Activated CD4-positive, alpha-beta T cell treated with anti-CD3 and anti-CD28 coated beads, Interleukin-2, amount 10 ng/mL, durations not matched to agents 24 days and 14 days (primary cell): ENCODE results near the gene EPS8L3. TPM values are rescaled to one million over a fixed set of nuclear protein-coding genes. Genes with fewer than 3 reads are reported as not detected.
"Not testable (repeated sequence)": the region's sequence is repeated elsewhere in the genome, so short reads cannot be mapped to it uniquely, and the experiment has no call there.

Source experiments
- DNase-seq: peaks from one replicate; pipeline ENCODE4 v3.0.0; 2022
- H3K27ac Mint-ChIP-seq: one replicate; pipeline ENCODE4 v1.8.0; 2022; ENCODE audit warnings: mild to moderate bottlenecking, mixed read lengths
- H3K27me3 Mint-ChIP-seq: one replicate; pipeline ENCODE4 v1.8.0; 2022; ENCODE audit warnings: mixed read lengths
- H3K36me3 Mint-ChIP-seq: one replicate; pipeline ENCODE4 v1.8.0; 2022; ENCODE audit warnings: low read depth, mild to moderate bottlenecking, mixed read lengths
- H3K4me1 Mint-ChIP-seq: one replicate; pipeline ENCODE4 v1.8.0; 2021; ENCODE audit warnings: mixed read lengths
- H3K4me3 Mint-ChIP-seq: one replicate; pipeline ENCODE4 v1.8.0; 2022; ENCODE audit warnings: mild to moderate bottlenecking, moderate library complexity, mixed read lengths
- H3K9me3 Mint-ChIP-seq: one replicate; pipeline ENCODE4 v1.8.0; 2021; ENCODE audit warnings: mixed read lengths
- intact Hi-C: fragments of 100-400 bp; cut with micrococcal nuclease; formaldehyde crosslinking; loops from one replicate; pipeline ENCODE4 v1.15.1; 2023
- total RNA-seq: library from RNA; stranded (reverse); gene quantifications from 2 replicates; pipeline ENCODE4 v1.2.3, GENCODE V29; 2022

The EPS8L3 gene
- total RNA-seq, 1 donor from 2014 or later = not detected

DNA sequence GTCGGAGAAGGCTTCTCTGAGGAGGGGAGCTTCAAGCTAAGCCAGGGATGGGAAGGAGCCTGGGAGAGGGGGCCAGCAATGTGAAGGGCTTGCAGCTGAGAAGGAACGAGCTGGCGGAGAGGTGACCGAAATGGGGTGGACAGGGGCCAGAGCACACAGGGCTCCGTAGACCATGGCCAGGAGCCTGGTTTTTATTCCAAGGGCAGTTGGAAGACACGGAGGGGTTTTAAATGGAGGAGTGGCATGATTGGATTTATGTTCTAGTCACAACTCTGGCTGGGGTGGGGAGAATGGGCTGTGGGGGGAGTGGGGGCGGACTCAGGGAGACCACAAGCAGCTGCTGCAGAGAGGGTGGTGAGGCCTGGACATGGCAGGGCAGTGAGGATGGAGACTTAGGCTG is 5.1 kb upstream of the EPS8L3 start:
- intact Hi-C loops = no loop called here
- no peaks in the 10 kb centered on the region for H3K9me3 Mint-ChIP-seq
- DNase-seq = no peak
- H3K4me1 Mint-ChIP-seq = peaks cover 10% of the 10 kb centered on the region
- H3K4me3 Mint-ChIP-seq = no peak overlapping the region
- no peak overlapping the region for H3K27ac Mint-ChIP-seq
- H3K36me3 Mint-ChIP-seq = no peaks in the 10 kb centered on the region
- H3K27me3 Mint-ChIP-seq = no peaks in the 10 kb centered on the region

DNA sequence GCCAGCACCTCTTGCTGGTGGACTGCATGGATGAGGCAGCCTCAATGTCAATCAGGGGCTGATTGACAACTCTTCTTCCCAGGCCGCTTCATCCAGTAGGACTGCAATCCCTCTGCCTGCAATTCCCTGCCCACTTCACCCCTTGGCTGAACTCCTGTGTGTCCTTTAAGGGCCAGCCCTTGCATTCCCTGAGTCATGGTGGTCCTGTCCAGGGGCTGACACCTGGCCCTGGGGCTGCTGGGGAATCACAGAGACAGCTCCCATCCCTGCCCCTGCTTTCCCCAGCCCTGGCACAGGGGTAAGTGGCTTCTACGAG is 4.6 kb upstream of the EPS8L3 start:
- intact Hi-C loops = no loop called here
- no peak for DNase-seq
- no peak overlapping the region for H3K4me3 Mint-ChIP-seq
- no peaks in the 10 kb centered on the region for H3K9me3 Mint-ChIP-seq
- H3K36me3 Mint-ChIP-seq = no peaks in the 10 kb centered on the region
- no peak overlapping the region for H3K27ac Mint-ChIP-seq
- H3K4me1 Mint-ChIP-seq = peaks cover 6% of the 10 kb centered on the region
- H3K27me3 Mint-ChIP-seq = no peaks in the 10 kb centered on the region

DNA sequence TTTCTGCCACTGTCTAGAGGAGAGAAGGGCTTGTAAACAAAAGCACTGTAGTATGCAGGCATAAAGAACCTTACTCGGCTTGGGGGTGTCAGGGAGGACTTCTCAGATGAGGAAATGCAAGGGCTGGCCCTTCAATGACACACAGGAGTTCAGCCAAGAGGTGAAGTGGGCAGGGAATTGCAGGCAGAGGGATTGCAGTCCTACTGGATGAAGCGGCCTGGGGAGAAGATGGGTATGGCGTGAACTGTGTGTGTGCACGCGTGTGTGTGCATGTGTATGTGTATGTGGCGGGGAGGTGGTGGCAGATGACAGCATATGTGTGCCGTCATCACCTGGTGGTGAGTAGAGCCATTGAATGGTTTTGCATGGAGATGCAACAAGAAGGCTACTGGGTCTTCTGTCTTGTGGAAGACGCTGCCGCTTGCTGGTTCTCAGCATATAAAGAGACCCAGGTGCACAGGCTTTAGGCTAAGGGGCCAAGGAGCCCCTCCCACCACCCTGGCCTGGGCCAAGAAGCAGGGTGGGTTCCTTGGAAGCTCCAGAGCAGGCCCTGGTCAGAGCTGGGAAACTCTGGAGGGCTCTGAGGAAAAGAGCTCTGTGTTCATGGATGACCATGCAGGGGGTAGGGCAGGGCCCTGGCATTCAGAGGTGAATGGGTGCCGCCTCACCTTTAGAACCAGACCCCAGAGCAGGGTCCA is 4.1 kb upstream of the EPS8L3 start:
- no peaks in the 10 kb centered on the region for H3K27me3 Mint-ChIP-seq
- intact Hi-C loops = no loop called here
- DNase-seq = no peak

DNA sequence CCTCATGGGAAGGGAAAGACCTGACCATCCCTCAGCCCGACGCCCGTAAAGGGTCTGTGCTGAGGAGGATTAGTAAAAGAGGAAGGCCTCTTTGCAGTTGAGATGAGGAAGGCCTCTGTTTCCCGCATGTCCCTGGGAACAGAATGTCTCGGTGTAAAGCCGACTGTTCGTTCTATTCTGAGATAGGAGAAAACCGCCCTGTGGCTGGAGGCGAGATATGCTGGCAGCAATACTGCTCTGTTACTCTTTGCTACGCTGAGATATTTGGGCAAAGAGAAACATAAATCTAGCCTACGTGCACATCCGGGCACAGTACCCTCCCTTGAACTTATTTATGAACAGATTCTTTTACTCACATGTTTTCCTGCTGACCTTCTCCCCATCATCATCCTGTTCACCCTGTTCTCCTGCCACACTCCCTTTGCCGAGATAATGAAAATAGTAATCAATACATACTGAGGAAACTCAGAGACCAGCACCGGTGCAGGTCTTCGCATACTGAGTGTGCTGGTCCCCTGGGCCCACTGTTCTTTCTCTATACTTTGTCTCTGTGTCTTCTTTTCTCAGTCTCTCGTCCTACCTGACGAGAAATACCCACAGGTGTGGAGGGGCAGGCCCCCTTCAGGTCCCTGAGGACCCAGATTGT is 3.4 kb upstream of the EPS8L3 start:
- H3K27ac Mint-ChIP-seq, H3K9me3 Mint-ChIP-seq, H3K36me3 Mint-ChIP-seq, DNase-seq, intact Hi-C loops, H3K4me3 Mint-ChIP-seq, H3K4me1 Mint-ChIP-seq, H3K27me3 Mint-ChIP-seq: not testable (repeated sequence)

More for the DNA sequence above, 4.1 kb upstream of the EPS8L3 start:
- Mint-ChIP-seq H3K27ac (no peak overlapping the region), H3K9me3 (no peaks in the 10 kb centered on the region), H3K36me3 (no peaks in the 10 kb centered on the region), H3K4me3 (no peak overlapping the region), H3K4me1 (peaks cover 6% of the 10 kb centered on the region)

DNA sequence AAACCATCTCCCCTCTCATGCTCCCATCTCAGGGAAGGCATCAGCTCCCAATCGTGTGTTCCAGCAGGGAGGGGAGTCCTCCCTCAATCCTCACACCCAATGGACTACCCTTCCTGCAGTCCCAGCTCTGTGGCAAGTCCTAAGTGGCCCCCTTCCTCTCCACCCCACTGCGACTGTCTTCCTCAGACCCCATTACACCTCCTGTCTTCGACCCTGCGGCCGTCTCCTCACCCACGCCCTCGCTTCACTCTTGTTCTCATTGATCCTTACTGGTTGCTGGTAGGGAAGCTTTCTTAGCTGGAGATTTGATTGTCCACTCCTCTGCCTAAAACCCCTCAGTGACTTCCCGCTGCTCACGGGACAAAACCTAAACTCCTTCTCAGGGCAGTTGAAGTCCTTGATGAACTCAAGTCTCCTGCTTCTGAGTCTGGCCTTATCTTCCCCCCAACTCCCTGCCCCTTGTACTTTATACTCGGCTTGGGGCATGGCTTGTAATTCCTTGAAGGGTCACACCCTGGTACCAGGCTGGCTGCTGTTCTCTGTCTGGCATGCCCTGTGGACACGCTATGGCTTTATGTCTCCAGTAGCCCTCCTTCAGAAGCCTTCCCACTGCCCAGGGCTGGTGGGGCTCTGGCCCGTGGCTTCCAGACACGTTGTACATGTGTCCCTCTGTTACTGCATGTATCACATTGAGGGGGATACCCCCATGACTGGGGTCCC is 2.3 kb upstream of the EPS8L3 start:
- H3K36me3 Mint-ChIP-seq = no peaks in the 10 kb centered on the region

DNA sequence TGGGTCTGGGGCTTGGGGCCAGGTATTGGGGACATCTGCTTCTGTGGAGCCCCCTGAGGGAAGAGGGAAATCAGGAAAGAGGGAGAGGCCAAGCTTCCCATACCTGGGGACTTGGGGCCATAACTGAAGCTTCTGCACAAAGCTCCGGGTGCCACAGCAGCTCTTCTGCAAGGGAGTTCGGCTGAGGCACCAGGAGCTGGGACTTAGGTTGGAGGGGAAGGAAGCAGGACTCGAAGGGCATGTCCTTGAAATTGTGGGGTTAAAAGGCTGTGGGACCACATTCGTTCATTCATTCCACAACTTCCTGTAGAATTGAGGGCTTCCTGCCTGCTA is 1.7 kb upstream of the EPS8L3 start:
- no peak overlapping the region for H3K4me3 Mint-ChIP-seq
- H3K36me3 Mint-ChIP-seq = no peaks in the 10 kb centered on the region
- peaks cover 4% of the 10 kb centered on the region for H3K4me1 Mint-ChIP-seq
- intact Hi-C loops = no loop called here
- no peak for DNase-seq
- no peaks in the 10 kb centered on the region for H3K9me3 Mint-ChIP-seq
- H3K27ac Mint-ChIP-seq = no peak overlapping the region
- no peaks in the 10 kb centered on the region for H3K27me3 Mint-ChIP-seq

More for the DNA sequence above, 2.3 kb upstream of the EPS8L3 start:
- no peaks in the 10 kb centered on the region for H3K27me3 Mint-ChIP-seq
- no peak for DNase-seq
- H3K9me3 Mint-ChIP-seq = no peaks in the 10 kb centered on the region
- intact Hi-C loops = no loop called here
- no peak overlapping the region for H3K4me3 Mint-ChIP-seq
- H3K4me1 Mint-ChIP-seq = peaks cover 4% of the 10 kb centered on the region
- H3K27ac Mint-ChIP-seq = no peak overlapping the region

DNA sequence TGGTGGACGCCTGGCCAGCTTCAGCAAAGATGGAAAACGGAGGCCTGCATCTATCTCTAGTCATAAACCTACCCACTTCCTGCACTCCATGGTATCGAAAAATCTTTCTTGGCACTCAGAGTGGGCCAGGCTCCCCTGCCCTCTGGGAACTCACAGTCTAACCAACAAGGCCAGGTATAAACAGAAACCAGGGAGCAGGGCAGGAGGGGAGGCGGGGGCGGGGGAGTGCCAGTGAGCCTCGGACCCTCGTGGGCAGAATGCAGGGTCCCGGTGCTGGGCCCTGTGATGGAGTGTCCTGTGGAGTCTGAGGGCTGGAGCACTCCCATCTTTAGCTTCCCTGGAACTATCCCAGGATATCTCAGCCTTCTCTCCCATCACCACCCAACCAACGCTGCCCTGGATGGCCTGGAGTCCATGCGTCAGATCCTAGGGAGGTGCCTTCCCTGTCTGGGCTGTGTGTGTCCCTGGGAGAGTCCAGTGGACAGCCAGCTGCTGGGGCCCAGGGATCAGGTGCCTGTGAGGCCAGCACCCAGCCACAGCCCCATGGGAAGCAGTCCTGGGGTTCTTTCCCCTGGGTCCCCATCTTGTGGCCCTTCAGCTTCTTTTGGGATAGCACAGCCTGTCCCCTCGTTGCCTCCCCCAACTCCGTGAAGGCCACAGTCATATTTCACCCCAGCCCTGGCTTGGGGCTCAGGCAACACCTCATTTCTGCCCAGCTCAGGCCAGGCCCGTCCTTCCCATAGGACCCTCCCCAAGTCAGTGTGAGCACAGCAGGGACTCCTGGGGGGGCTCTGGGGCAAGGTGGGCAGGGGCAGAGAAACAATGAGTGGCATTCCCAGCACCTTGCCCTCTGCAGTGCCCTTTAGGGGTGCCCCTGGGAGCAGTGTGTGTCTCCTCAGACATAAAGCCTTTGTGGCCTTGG is 1.1 kb upstream of the EPS8L3 start:
- peaks cover 4% of the 10 kb centered on the region for H3K4me1 Mint-ChIP-seq
- DNase-seq = no peak

DNA sequence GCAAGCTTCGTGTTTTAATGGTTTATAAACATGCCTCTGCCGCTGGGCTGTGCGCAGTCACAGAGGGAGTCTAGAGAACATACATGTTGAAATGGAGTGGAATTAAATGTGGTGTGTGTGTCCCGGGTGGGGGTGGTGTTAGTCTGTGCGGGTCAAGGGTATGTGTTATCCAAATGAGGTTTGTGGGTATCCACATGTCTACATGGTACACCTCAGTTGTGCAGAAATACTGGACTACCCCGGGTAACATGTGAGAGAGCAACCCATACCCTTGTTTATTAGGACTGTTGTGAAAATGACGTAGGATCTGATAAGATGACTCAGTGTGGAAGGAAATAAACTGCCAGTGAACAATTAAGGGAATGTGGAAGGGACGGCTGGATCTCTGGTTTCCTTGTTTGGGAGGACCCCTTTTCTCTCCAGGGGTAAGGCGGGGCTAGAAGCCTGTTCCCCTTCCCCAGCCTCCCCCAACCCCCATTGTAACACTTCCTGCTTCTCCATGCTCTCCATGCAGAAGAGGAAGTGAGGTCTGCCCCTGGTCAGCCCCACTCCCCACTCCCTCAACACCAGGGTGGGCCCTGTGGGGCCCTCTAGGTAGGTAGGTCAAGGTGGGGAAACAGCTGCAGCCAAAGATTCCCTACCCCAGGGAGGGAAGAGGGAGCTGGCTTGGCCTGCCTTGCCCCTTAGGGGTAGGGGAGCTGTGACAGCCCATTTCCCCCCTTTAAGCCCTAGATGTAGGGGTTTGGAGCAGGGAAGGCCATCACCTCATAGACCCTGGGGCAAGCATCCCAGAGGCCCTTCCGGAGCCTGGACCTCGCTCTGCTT is 690 bp downstream of the EPS8L3 start:
- Mint-ChIP-seq H3K4me3 (no peak overlapping the region), H3K36me3 (no peaks in the 10 kb centered on the region), H3K27ac (no peak overlapping the region), H3K9me3 (no peaks in the 10 kb centered on the region), H3K4me1 (no peaks in the 10 kb centered on the region), H3K27me3 (no peaks in the 10 kb centered on the region)
- intact Hi-C loops = no loop called here
- DNase-seq = no peak

More for the DNA sequence above, 1.1 kb upstream of the EPS8L3 start:
- H3K4me3 Mint-ChIP-seq = no peak overlapping the region
- no peaks in the 10 kb centered on the region for H3K27me3 Mint-ChIP-seq
- no peaks in the 10 kb centered on the region for H3K36me3 Mint-ChIP-seq
- no peaks in the 10 kb centered on the region for H3K9me3 Mint-ChIP-seq
- peak overlapping the region; percentile 36 for H3K27ac Mint-ChIP-seq
- intact Hi-C loops = no loop called here

DNA sequence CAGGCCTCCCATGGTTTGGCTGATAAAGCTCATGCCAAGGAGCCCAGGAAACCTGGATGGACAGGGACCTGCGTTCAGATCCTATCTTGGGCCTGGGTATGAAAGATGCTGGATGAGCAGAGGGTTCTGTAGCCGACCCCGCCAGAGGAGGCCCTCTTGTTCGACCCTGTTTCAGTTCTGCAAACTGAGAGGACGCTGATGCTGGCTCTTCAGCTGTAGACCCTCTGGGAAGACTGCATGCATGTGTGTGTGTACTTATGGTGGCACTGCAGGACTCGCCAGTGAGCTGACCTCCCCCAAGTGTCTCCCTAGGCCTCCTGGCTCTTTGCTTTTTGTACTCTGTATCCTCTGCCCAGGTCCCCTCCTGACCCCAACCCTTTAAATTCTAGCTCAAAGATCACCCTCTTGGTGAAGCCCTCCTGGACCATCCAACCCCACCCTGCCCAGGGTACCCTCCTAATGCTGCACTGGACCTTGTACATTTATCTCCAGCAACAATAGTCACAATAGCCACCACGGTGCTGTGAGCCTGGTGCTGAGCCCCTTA is 1.6 kb downstream of the EPS8L3 start:
- Mint-ChIP-seq H3K27me3 (no peaks in the 10 kb centered on the region), H3K4me1 (no peaks in the 10 kb centered on the region), H3K27ac (peak overlapping the region; percentile 4), H3K4me3 (no peak overlapping the region), H3K36me3 (no peaks in the 10 kb centered on the region), H3K9me3 (no peaks in the 10 kb centered on the region)
- intact Hi-C loops = no loop called here
- DNase-seq = no peak

DNA sequence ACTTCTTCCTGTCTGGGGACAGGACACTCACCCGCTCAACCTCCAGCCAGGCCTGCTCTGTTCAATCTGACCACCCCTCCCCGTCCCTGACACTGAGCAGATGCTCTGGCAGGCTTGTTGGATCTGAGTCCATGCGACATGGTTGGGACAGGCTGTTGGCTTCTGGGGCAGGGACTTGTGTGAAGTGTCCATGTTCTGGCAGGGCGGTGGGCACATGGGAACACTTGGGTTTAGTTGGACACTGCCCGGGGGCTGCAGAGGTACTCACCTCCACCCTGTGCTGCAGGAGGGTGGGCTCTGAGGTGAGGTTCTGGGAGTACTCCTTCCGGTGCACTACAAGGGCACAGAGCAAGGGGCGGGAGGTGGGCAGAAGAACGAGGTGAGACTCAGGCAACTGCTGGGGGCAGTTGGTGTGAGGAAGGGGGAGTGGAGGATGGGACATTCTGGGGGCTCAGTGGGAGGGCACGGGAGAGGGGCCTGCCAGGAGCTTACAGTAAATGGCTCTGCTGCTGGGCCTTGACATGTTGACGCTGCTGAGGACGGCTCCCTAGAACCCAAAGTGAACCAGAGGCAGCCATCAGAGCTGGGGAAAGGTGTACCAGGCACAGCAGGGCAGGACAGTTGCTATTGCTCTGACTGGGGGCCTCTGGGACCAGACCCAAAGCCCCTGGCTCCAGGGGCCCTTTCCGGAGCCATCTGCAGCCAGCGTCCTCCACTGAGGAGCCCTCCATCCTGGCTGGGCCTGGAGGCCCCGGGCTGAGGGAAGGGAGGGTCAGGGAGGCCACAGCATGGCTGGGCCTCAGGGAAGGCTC is 2.3 kb downstream of the EPS8L3 start:
- Mint-ChIP-seq H3K9me3 (no peaks in the 10 kb centered on the region), H3K27ac (no peak overlapping the region), H3K27me3 (no peaks in the 10 kb centered on the region), H3K4me3 (no peak overlapping the region), H3K36me3 (no peaks in the 10 kb centered on the region), H3K4me1 (no peaks in the 10 kb centered on the region)
- intact Hi-C loops = no loop called here
- no peak for DNase-seq

DNA sequence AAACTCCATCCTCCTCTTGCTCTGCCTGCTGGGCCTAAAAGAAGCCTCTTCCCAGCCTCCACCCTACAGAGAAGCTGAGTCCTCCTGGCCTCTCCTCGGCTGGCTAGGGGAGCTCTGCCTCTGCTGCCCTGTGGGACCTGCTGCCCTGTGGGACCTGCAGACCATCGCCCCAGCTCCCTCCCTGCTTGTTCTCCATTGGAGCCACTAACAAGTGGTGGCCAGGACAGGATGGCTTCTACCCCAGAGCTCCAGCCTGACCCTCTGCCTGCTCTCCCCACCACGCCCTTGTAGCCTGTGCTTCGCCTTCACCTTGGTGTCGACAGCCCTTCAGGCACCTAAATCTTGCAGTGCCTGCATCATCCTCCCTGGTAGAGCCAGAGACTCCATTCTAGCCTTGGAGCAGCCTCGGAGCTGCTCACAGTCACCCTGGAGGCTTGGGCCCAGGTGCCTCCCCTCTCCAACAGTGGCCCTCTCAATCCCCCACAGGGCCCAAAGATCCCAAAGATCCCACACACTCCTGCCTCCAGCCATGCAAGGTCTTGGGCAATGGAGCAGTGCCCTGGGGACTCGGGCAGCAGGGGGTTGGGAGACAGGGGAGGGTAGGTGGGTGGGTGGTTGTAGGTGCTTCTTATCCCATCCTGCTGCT is 3.0 kb downstream of the EPS8L3 start:
- no peaks in the 10 kb centered on the region for H3K36me3 Mint-ChIP-seq
- DNase-seq = no peak
- intact Hi-C loops = no loop called here
- H3K27me3 Mint-ChIP-seq = peaks cover 3% of the 10 kb centered on the region
- no peaks in the 10 kb centered on the region for H3K9me3 Mint-ChIP-seq
- no peak overlapping the region for H3K4me3 Mint-ChIP-seq
- H3K4me1 Mint-ChIP-seq = no peaks in the 10 kb centered on the region
- no peak overlapping the region for H3K27ac Mint-ChIP-seq
